HepG2 (cell line): ENCODE data around the gene SMIM20. TPM values are rescaled to one million over a fixed set of nuclear protein-coding genes. Genes with fewer than 3 reads are reported as not detected.

Experiments used
- ATAC-seq: fragments of 200-7000 bp; cut with Tn5 transposase; 3 replicates; pipeline ENCODE4 v1.9.1; 2020; ENCODE audit warnings: mild to moderate bottlenecking, moderate library complexity
- BruUV-seq: library from RNA; stranded (reverse); fragments of 400-500 nt; replicated peaks from 2 replicates; lab custom pipeline; 2021; lab: Mats Ljungman, UMichigan
- CTCF ChIA-PET: fragments of 300-600 bp; formaldehyde crosslinking; extraction: SDS; loops from one replicate; lab custom pipeline; 2021; ENCODE audit warnings: low total read pairs, inconsistent platforms, low intra/inter-chr PET ratio; lab: Yijun Ruan, JAX
- POLR2A ChIA-PET: fragments of 350-600 bp; sonication (Branson Sonifier 250); formaldehyde crosslinking; loops from one replicate; lab custom pipeline; 2020; ENCODE audit warnings: antibody characterized with exemption, inconsistent platforms; lab: Yijun Ruan, JAX
- DNase-seq: peaks from one replicate; pipeline ENCODE4 v3.0.0-alpha.2; 2015; ENCODE audit warnings: low spot score
- FAIRE-seq: peaks from 3 replicates; lab custom pipeline; 2011; peaks lifted over from hg19 to GRCh38; lab: Jason Lieb, UNC
- H2AFZ ChIP-seq: one replicate; pipeline ENCODE4 v1.6.1; 2011; ENCODE audit warnings: low read length, inconsistent platforms
- H3K27ac ChIP-seq: fragments of 300-600 bp; 3 replicates; pipeline ENCODE4 v1.8.0; 2011; ENCODE audit warnings: mixed run types, mild to moderate bottlenecking, mixed read lengths, low read length, inconsistent platforms; ENCODE audit not compliant: insufficient read depth; ENCODE audit errors: extremely low read length
- H3K27me3 ChIP-seq, 2 experiments: fragments of 200-600 bp in 1 of 2; 2 replicates in 1 of 2; 3 replicates in 1 of 2; pipeline versions ENCODE4 v1.6.0 to v1.8.0; 2011; ENCODE audit warnings: low read length in 2 of 2, mild to moderate bottlenecking in 2 of 2, moderate library complexity in 2 of 2, inconsistent platforms in 1 of 2; ENCODE audit not compliant: insufficient read depth in 2 of 2, control insufficient read depth in 1 of 2
- H3K36me3 ChIP-seq, 2 experiments: fragments of 200-600 bp in 1 of 2; replicated peaks in 1 of 2; 2 replicates in 1 of 2; 3 replicates in 1 of 2; pipeline versions ENCODE4 v1.5.1 to v1.8.0; 2011; ENCODE audit warnings: low read length in 2 of 2, inconsistent platforms in 1 of 2; ENCODE audit not compliant: insufficient read depth in 2 of 2, control insufficient read depth in 1 of 2
- H3K4me1 ChIP-seq: 2 replicates; pipeline ENCODE4 v1.5.1; 2012; ENCODE audit warnings: low read length, inconsistent platforms; ENCODE audit not compliant: insufficient read depth
- H3K4me2 ChIP-seq: 2 replicates; pipeline ENCODE4 v1.6.0; 2011; ENCODE audit warnings: low read depth, low read length, inconsistent platforms
- H3K4me3 ChIP-seq, 3 experiments: fragments of 200-600 bp in 1 of 3; sonication (generic), shearing (Covaris generic) in 1 of 3; replicated peaks in 1 of 3; 2 replicates each; pipeline ENCODE4 v1.5.1; 2011 to 2016; ENCODE audit warnings: low read length in 3 of 3, inconsistent platforms in 2 of 3, low read depth in 2 of 3, mild to moderate bottlenecking in 2 of 3, control low read depth in 1 of 3, mixed read lengths in 1 of 3; ENCODE audit not compliant: insufficient read depth in 1 of 3
- H3K79me2 ChIP-seq: one replicate; pipeline ENCODE4 v1.6.1; 2011; ENCODE audit warnings: low read length, inconsistent platforms; ENCODE audit not compliant: insufficient read depth
- H3K9ac ChIP-seq: 2 replicates; pipeline ENCODE4 v1.6.0; 2011; ENCODE audit warnings: mild to moderate bottlenecking, low read depth, low read length, inconsistent platforms; ENCODE audit not compliant: insufficient read depth
- H3K9me3 ChIP-seq: 2 replicates; pipeline ENCODE4 v1.5.1; 2012; ENCODE audit warnings: mild to moderate bottlenecking, low read length
- H4K20me1 ChIP-seq: 2 replicates; pipeline ENCODE4 v1.6.0; 2011; ENCODE audit warnings: inconsistent platforms, mild to moderate bottlenecking, low read length, moderate library complexity; ENCODE audit not compliant: insufficient read depth
- GTF2F1 ChIP-seq: fragments of 150-350 bp; IDR thresholded peaks from 2 replicates; pipeline ENCODE4 v1.6.1; 2014; ENCODE audit warnings: low read length
- MED1 ChIP-seq: sonication (generic); formaldehyde crosslinking; IDR thresholded peaks from 2 replicates; pipeline ENCODE4 v1.4.0; 2020; ENCODE audit warnings: missing genetic modification reagents
- MTA1 ChIP-seq: sonication (generic); formaldehyde crosslinking; IDR thresholded peaks from 2 replicates; pipeline ENCODE4 v1.4.0; 2020; ENCODE audit warnings: missing genetic modification reagents, mild to moderate bottlenecking, borderline replicate concordance
- NFKBIZ ChIP-seq: IDR thresholded peaks from 2 replicates; pipeline ENCODE4 v1.6.1; 2018; ENCODE audit warnings: missing genetic modification reagents, missing compliant biosample characterization
- U2AF1 ChIP-seq: fragments of 200-400 bp; formaldehyde crosslinking; optimal IDR thresholded peaks from 2 replicates; pipeline ENCODE3; 2017; ENCODE audit warnings: mild to moderate bottlenecking, low read depth, low read length
- ZC3H13 ChIP-seq: sonication (generic); formaldehyde crosslinking; IDR thresholded peaks from 2 replicates; pipeline ENCODE4 v1.8.1; 2023; ENCODE audit warnings: mild to moderate bottlenecking, missing genetic modification reagents, moderate library complexity
- ZNF382 ChIP-seq: sonication (generic); formaldehyde crosslinking; IDR thresholded peaks from 2 replicates; pipeline ENCODE4 v1.5.0; 2020; ENCODE audit warnings: missing genetic modification reagents, mild to moderate bottlenecking, borderline replicate concordance
- ZNF567 ChIP-seq: sonication (generic); formaldehyde crosslinking; IDR thresholded peaks from 2 replicates; pipeline ENCODE4 v1.8.1; 2023; ENCODE audit warnings: mild to moderate bottlenecking, missing genetic modification reagents, borderline replicate concordance
- ZNF572 ChIP-seq: sonication (generic); formaldehyde crosslinking; IDR thresholded peaks from 2 replicates; pipeline ENCODE4 v1.5.1; 2020; ENCODE audit warnings: mild to moderate bottlenecking, missing genetic modification reagents
- WGBS: methylation state at CpG from one replicate; pipeline ENCODE4 v1.1.6; 2017; ENCODE audit warnings: low lambda C conversion rate; 5-methylcytosine and 5-hydroxymethylcytosine counted together
- in situ Hi-C: cut with HindIII; loops from 2 replicates; pipeline ENCODE4 v1.10.0; 2017; ENCODE audit warnings: low pct_unique_long_range_greater_than_20kb; ENCODE audit not compliant: extremely low pct_ligation_motif_present
- intact Hi-C: fragments of 100-400 bp; cut with micrococcal nuclease; formaldehyde crosslinking; loops from one replicate; pipeline ENCODE4 v1.10.0; 2022; ENCODE audit not compliant: unreplicated experiment
- polyA plus RNA-seq, 8 experiments: library from polyadenylated mRNA; depleted of rRNA in 3 of 8; stranded (reverse) in 7 of 8; unstranded in 1 of 8; fragments of >200 nt; fragmentation: Illumina TruSeq in 4 of 8; extraction: Trizol in 4 of 8; gene quantifications; 2 replicates each; pipeline versions ENCODE4 v1.2.1 to v1.2.3, GENCODE V29; 2011 to 2016; ENCODE audit warnings: low read depth in 4 of 8, missing spikeins in 1 of 8, mixed read lengths in 1 of 8; ENCODE audit not compliant: insufficient read depth in 1 of 8
- total RNA-seq, 5 experiments: library from RNA; depleted of rRNA; stranded (reverse); fragments of >200 nt; fragmentation: Illumina TruSeq; extraction: Trizol; gene quantifications; 2 replicates each; pipeline ENCODE4 v1.2.3, GENCODE V29; 2016; ENCODE audit warnings: low read depth in 1 of 5
- TF ChIP-seq, protein P1 (sequence below): sonication (generic); formaldehyde crosslinking; IDR thresholded peaks from 2 replicates; pipeline ENCODE4 v1.4.0; 2020; ENCODE audit warnings: missing genetic modification reagents
- TF ChIP-seq, protein P2 (sequence below): sonication (generic); formaldehyde crosslinking; IDR thresholded peaks from 2 replicates; pipeline ENCODE4 v1.4.0; 2020; ENCODE audit warnings: missing genetic modification reagents, borderline replicate concordance
- TF ChIP-seq, protein P3 (sequence below): sonication (generic); formaldehyde crosslinking; IDR thresholded peaks from 2 replicates; pipeline ENCODE4 v1.4.0; 2020; ENCODE audit warnings: mild to moderate bottlenecking, missing genetic modification reagents
- TF ChIP-seq, protein P4 (sequence below): sonication (generic); formaldehyde crosslinking; conservative IDR thresholded peaks from 2 replicates; pipeline ENCODE4 v1.4.0; 2020; ENCODE audit warnings: missing genetic modification reagents

Gene SMIM20
- total and polyA plus RNA-seq, 2 of the 13 experiments (the other 11 are each of a cell fraction or from before 2014, with no cell fraction given) = 26.3 to 30.2 TPM

DNA sequence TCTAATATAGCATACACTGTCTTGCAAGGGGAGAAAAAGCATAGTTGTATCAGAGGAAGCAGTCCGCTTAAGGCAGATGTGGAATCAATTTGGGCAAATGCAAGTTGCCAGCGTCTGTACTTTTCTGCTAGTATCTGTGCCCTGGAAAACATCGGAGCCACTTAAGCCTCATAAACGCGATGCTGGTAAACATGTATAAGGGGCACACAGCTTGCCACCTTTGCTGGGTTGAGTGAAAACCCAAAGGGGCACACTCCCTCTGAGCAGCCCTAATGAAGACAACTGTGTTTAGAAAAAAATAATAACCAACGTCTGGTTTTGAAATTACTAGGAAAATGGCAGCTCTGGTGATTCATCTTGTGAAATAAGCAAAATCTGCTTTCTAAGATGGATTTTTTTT is 24.3 kb downstream of the SMIM20 start:
- intact Hi-C loops = no loop called here
- H3K4me3 ChIP-seq = no peak overlapping the region
- CTCF ChIA-PET = no interaction called here
- no peak overlapping the region for H3K9ac ChIP-seq
- POLR2A ChIA-PET = no interaction called here
- WGBS = 69% methylated on average over 6 of the region's 6 CpGs
- BruUV-seq = no TSS peak
- no peak overlapping the region for H2AFZ ChIP-seq
- H3K27me3 ChIP-seq = no peaks in the 10 kb centered on the region
- no peaks in the 10 kb centered on the region for H3K79me2 ChIP-seq
- in situ Hi-C loops = no loop called here
- no peaks in the 10 kb centered on the region for H3K9me3 ChIP-seq
- no peaks in the 10 kb centered on the region for H4K20me1 ChIP-seq
- no peak overlapping the region for H3K27ac ChIP-seq
- no peak for ATAC-seq
- DNase-seq = no peak
- no peak for FAIRE-seq
- no peak overlapping the region for H3K4me2 ChIP-seq
- TF ChIP-seq, protein P1, sequence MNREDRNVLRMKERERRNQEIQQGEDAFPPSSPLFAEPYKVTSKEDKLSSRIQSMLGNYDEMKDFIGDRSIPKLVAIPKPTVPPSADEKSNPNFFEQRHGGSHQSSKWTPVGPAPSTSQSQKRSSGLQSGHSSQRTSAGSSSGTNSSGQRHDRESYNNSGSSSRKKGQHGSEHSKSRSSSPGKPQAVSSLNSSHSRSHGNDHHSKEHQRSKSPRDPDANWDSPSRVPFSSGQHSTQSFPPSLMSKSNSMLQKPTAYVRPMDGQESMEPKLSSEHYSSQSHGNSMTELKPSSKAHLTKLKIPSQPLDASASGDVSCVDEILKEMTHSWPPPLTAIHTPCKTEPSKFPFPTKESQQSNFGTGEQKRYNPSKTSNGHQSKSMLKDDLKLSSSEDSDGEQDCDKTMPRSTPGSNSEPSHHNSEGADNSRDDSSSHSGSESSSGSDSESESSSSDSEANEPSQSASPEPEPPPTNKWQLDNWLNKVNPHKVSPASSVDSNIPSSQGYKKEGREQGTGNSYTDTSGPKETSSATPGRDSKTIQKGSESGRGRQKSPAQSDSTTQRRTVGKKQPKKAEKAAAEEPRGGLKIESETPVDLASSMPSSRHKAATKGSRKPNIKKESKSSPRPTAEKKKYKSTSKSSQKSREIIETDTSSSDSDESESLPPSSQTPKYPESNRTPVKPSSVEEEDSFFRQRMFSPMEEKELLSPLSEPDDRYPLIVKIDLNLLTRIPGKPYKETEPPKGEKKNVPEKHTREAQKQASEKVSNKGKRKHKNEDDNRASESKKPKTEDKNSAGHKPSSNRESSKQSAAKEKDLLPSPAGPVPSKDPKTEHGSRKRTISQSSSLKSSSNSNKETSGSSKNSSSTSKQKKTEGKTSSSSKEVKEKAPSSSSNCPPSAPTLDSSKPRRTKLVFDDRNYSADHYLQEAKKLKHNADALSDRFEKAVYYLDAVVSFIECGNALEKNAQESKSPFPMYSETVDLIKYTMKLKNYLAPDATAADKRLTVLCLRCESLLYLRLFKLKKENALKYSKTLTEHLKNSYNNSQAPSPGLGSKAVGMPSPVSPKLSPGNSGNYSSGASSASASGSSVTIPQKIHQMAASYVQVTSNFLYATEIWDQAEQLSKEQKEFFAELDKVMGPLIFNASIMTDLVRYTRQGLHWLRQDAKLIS = no peak
- TF ChIP-seq MTA1 (CRISPR knock-in tag) (no peak), U2AF1 (no peak), GTF2F1 (no peak), ZNF382 (CRISPR knock-in tag) (no peak), ZNF567 (CRISPR knock-in tag) (no peak), NFKBIZ (no peak), ZNF572 (no peak), MED1 (CRISPR knock-in tag) (no peak), ZC3H13 (CRISPR knock-in tag) (no peak)
- TF ChIP-seq, protein P2, sequence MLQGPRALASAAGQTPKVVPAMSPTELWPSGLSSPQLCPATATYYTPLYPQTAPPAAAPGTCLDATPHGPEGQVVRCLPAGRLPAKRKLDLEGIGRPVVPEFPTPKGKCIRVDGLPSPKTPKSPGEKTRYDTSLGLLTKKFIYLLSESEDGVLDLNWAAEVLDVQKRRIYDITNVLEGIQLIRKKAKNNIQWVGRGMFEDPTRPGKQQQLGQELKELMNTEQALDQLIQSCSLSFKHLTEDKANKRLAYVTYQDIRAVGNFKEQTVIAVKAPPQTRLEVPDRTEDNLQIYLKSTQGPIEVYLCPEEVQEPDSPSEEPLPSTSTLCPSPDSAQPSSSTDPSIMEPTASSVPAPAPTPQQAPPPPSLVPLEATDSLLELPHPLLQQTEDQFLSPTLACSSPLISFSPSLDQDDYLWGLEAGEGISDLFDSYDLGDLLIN = no peak
- TF ChIP-seq, protein P3, sequence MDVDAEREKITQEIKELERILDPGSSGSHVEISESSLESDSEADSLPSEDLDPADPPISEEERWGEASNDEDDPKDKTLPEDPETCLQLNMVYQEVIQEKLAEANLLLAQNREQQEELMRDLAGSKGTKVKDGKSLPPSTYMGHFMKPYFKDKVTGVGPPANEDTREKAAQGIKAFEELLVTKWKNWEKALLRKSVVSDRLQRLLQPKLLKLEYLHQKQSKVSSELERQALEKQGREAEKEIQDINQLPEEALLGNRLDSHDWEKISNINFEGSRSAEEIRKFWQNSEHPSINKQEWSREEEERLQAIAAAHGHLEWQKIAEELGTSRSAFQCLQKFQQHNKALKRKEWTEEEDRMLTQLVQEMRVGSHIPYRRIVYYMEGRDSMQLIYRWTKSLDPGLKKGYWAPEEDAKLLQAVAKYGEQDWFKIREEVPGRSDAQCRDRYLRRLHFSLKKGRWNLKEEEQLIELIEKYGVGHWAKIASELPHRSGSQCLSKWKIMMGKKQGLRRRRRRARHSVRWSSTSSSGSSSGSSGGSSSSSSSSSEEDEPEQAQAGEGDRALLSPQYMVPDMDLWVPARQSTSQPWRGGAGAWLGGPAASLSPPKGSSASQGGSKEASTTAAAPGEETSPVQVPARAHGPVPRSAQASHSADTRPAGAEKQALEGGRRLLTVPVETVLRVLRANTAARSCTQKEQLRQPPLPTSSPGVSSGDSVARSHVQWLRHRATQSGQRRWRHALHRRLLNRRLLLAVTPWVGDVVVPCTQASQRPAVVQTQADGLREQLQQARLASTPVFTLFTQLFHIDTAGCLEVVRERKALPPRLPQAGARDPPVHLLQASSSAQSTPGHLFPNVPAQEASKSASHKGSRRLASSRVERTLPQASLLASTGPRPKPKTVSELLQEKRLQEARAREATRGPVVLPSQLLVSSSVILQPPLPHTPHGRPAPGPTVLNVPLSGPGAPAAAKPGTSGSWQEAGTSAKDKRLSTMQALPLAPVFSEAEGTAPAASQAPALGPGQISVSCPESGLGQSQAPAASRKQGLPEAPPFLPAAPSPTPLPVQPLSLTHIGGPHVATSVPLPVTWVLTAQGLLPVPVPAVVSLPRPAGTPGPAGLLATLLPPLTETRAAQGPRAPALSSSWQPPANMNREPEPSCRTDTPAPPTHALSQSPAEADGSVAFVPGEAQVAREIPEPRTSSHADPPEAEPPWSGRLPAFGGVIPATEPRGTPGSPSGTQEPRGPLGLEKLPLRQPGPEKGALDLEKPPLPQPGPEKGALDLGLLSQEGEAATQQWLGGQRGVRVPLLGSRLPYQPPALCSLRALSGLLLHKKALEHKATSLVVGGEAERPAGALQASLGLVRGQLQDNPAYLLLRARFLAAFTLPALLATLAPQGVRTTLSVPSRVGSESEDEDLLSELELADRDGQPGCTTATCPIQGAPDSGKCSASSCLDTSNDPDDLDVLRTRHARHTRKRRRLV (CRISPR knock-in tag) = no peak
- TF ChIP-seq, protein P4, sequence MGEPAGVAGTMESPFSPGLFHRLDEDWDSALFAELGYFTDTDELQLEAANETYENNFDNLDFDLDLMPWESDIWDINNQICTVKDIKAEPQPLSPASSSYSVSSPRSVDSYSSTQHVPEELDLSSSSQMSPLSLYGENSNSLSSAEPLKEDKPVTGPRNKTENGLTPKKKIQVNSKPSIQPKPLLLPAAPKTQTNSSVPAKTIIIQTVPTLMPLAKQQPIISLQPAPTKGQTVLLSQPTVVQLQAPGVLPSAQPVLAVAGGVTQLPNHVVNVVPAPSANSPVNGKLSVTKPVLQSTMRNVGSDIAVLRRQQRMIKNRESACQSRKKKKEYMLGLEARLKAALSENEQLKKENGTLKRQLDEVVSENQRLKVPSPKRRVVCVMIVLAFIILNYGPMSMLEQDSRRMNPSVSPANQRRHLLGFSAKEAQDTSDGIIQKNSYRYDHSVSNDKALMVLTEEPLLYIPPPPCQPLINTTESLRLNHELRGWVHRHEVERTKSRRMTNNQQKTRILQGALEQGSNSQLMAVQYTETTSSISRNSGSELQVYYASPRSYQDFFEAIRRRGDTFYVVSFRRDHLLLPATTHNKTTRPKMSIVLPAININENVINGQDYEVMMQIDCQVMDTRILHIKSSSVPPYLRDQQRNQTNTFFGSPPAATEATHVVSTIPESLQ (CRISPR knock-in tag) = no peak
- H3K4me1 ChIP-seq = no peaks in the 10 kb centered on the region
- no peaks in the 10 kb centered on the region for H3K36me3 ChIP-seq
